Choroid plexus epithelial cell (primary cell): ENCODE measurements around the gene COMMD9.

Experiments used
- DNase-seq: peaks from one replicate; pipeline ENCODE4 v3.0.0-alpha.2; 2010; ENCODE audit warnings: low read depth
- H3K4me3 ChIP-seq: 2 replicates; pipeline ENCODE4 v1.5.1; 2011; ENCODE audit warnings: low read depth, mild to moderate bottlenecking, control low read depth, low read length, moderate library complexity
- CTCF ChIP-seq: conservative IDR thresholded peaks from 2 replicates; pipeline ENCODE4 v1.5.1; 2011; ENCODE audit warnings: low read depth, mild to moderate bottlenecking, control low read depth, inconsistent platforms, low read length, moderate library complexity

COMMD9 gene

GRCh38 chr11:36309779-36310178, 20.6 kb upstream of the COMMD9 start:
- H3K4me3 ChIP-seq, result no peak overlapping the region
- no peak for TF ChIP-seq CTCF
- no peak for DNase-seq

GRCh38 chr11:36308577-36308976, 19.4 kb upstream of the COMMD9 start:
- TF ChIP-seq CTCF, result no peak
- no peak for DNase-seq
- H3K4me3 ChIP-seq, result no peak overlapping the region

GRCh38 chr11:36306888-36307287, 17.7 kb upstream of the COMMD9 start:
- peak; percentile 75 for TF ChIP-seq CTCF
- no peak overlapping the region for H3K4me3 ChIP-seq
- DNase-seq, result peak; percentile 81

- TF ChIP-seq CTCF, result no peak
- no peak overlapping the region for H3K4me3 ChIP-seq
- DNase-seq, result no peak
These were observed 15.8 kb upstream of the COMMD9 start for GRCh38 chr11:36305047-36305446.

GRCh38 chr11:36304351-36304750, 15.1 kb upstream of the COMMD9 start:
- DNase-seq, result peak; percentile 67
- TF ChIP-seq CTCF, result no peak
- H3K4me3 ChIP-seq, result no peak overlapping the region

GRCh38 chr11:36300650-36301049, 11.4 kb upstream of the COMMD9 start:
- TF ChIP-seq CTCF, result no peak
- peak; percentile 61 for DNase-seq
- H3K4me3 ChIP-seq, result no peak overlapping the region

GRCh38 chr11:36296884-36297543, 7.8 kb upstream of the COMMD9 start:
- no peak overlapping the region for H3K4me3 ChIP-seq
- DNase-seq, result peak; percentile 99
- TF ChIP-seq CTCF, result no peak
